Stimulated activated naive CD8-positive, alpha-beta T cell treated with anti-CD3 and anti-CD28 coated beads, Interleukin-15, Interleukin-2, amounts not matched to agents 100 ng/mL and 50 ng/mL, for 24 hours (primary cell): Measurements from ENCODE around the gene IRF4.

Source experiments
- H3K27ac Mint-ChIP-seq: one replicate; pipeline ENCODE4 v1.8.0; 2021; ENCODE audit warnings: mild to moderate bottlenecking, mixed read lengths
- H3K27me3 Mint-ChIP-seq: one replicate; pipeline ENCODE4 v1.8.0; 2021; ENCODE audit warnings: mixed read lengths
- H3K36me3 Mint-ChIP-seq: one replicate; pipeline ENCODE4 v1.8.0; 2021; ENCODE audit warnings: low read depth, mixed read lengths
- H3K4me1 Mint-ChIP-seq: one replicate; pipeline ENCODE4 v1.8.0; 2021; ENCODE audit warnings: low read depth, mixed read lengths
- H3K4me3 Mint-ChIP-seq: one replicate; pipeline ENCODE4 v1.8.0; 2021; ENCODE audit warnings: mild to moderate bottlenecking, mixed read lengths
- H3K9me3 Mint-ChIP-seq: one replicate; pipeline ENCODE4 v1.8.0; 2021; ENCODE audit warnings: mixed read lengths

The IRF4 gene

GRCh38 chr6:451336-451735, 59.8 kb downstream of the IRF4 start:
- Mint-ChIP-seq H3K36me3 (peaks cover 3% of the 10 kb centered on the region), H3K9me3 (no peaks in the 10 kb centered on the region), H3K4me3 (no peak overlapping the region), H3K4me1 (peaks cover 41% of the 10 kb centered on the region), H3K27me3 (peaks cover 3% of the 10 kb centered on the region), H3K27ac (no peak overlapping the region)

GRCh38 chr6:451847-452246, 60.3 kb downstream of the IRF4 start:
- peaks cover under 1% of the 10 kb centered on the region for H3K27me3 Mint-ChIP-seq
- peaks cover 36% of the 10 kb centered on the region for H3K4me1 Mint-ChIP-seq

DNA sequence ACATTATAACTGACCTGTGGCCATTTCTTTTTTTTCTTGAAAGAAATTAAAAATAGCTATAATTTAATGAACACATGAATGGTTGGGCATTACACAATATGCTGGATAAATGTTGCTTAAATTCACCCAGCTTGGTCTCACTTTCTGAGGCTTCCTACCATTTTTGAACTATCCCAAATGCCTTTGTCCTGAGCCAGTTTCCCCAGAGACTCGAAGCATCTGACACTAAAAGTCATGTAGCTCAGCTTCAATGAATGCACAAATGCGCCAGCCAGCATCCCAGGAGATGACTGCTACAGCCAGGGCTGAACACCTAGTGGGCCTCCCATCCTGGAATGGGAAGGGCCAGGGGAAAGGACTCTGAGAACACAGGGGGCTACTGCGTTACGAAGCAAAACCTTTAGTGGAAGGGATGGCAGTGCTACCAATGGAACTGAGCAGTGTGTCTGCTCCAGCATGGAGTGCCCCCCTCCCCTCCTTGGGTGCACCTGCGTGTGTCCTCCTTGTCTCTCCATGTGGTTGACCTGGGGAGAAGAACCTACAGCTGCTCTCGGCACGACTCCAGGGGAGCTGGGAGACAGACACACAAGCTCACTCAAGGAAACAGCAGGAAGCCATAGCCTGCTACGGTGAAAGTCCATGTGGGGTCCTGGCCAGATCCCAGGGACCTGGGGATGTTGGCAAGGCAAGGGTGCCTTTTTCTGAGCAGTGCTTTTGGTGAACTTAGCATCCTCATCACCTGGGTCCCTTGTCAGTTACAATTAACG, 60.9 kb downstream of the IRF4 start:
- Mint-ChIP-seq H3K27ac (no peak overlapping the region), H3K4me1 (peaks cover 34% of the 10 kb centered on the region), H3K36me3 (no peaks in the 10 kb centered on the region), H3K27me3 (no peaks in the 10 kb centered on the region), H3K4me3 (no peak overlapping the region), H3K9me3 (no peaks in the 10 kb centered on the region)

More at GRCh38 chr6:451847-452246, 60.3 kb downstream of the IRF4 start:
- Mint-ChIP-seq H3K36me3 (peaks cover under 1% of the 10 kb centered on the region), H3K27ac (no peak overlapping the region), H3K9me3 (no peaks in the 10 kb centered on the region), H3K4me3 (no peak overlapping the region)

DNA sequence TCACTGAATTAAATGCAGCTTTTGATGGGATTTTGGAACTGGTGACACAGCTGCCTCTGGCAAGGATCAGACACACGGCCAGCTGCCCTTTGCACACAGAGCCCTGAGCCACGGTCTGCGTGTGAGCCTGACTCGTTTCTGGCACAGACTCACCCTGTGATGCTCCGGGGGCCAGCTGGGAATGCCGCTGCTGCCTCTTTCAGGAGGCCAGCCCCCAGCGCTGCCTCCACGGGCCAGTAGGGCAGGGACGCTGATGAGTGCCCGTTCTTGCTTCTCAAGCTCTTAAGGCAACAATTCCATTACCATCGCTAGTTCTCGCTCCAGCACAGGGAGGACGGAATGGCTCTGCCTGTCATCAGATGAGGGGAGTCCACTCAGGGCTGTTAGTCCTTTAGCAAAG, 61.6 kb downstream of the IRF4 start:
- peaks cover 2% of the 10 kb centered on the region for H3K9me3 Mint-ChIP-seq
- H3K27me3 Mint-ChIP-seq: no peaks in the 10 kb centered on the region
- H3K4me3 Mint-ChIP-seq: no peak overlapping the region
- H3K27ac Mint-ChIP-seq: no peak overlapping the region
- no peaks in the 10 kb centered on the region for H3K36me3 Mint-ChIP-seq
- H3K4me1 Mint-ChIP-seq: peaks cover 29% of the 10 kb centered on the region

GRCh38 chr6:454148-454991, 62.8 kb downstream of the IRF4 start:
- Mint-ChIP-seq H3K27ac (peak overlapping the region; percentile 32), H3K9me3 (peaks cover 4% of the 10 kb centered on the region), H3K4me1 (peaks cover 24% of the 10 kb centered on the region), H3K4me3 (peak overlapping the region; percentile 53), H3K27me3 (no peaks in the 10 kb centered on the region), H3K36me3 (no peaks in the 10 kb centered on the region)

GRCh38 chr6:455006-455585, 63.5 kb downstream of the IRF4 start:
- Mint-ChIP-seq H3K9me3 (peaks cover 4% of the 10 kb centered on the region), H3K27ac (peak overlapping the region; percentile 73), H3K36me3 (no peaks in the 10 kb centered on the region), H3K27me3 (no peaks in the 10 kb centered on the region), H3K4me1 (peaks cover 31% of the 10 kb centered on the region), H3K4me3 (peak overlapping the region; percentile 53)

DNA sequence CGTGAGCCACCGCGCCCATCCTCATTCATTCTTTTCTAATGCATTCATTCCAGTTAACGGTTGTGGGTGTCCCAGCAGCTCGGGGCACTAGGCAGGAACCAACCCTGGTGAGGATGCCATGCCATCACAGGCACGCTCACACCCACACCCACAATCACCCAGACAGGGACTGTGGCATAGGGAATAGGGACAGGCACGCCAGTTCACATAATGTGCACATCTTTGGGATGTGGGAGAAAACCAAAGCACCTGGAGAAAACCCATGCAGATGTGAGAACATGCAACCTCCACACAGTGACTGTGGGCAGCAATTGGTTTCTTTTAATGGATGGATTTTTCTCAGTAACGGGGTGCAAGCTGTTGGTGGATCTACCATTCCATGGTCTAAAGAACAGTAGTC, 64.3 kb downstream of the IRF4 start:
- H3K9me3 Mint-ChIP-seq: peaks cover 4% of the 10 kb centered on the region
- H3K4me1 Mint-ChIP-seq: peaks cover 38% of the 10 kb centered on the region
- H3K36me3 Mint-ChIP-seq: no peaks in the 10 kb centered on the region
- no peak overlapping the region for H3K27ac Mint-ChIP-seq
- no peak overlapping the region for H3K4me3 Mint-ChIP-seq
- H3K27me3 Mint-ChIP-seq: no peaks in the 10 kb centered on the region

- no peaks in the 10 kb centered on the region for H3K27me3 Mint-ChIP-seq
- peaks cover 4% of the 10 kb centered on the region for H3K9me3 Mint-ChIP-seq
- H3K4me1 Mint-ChIP-seq: peaks cover 43% of the 10 kb centered on the region
- H3K36me3 Mint-ChIP-seq: no peaks in the 10 kb centered on the region
- no peak overlapping the region for H3K4me3 Mint-ChIP-seq
- H3K27ac Mint-ChIP-seq: no peak overlapping the region
Measured at GRCh38 chr6:456358-456867, 64.9 kb downstream of the IRF4 start.

GRCh38 chr6:456887-457286, 65.3 kb downstream of the IRF4 start:
- Mint-ChIP-seq H3K27ac (no peak overlapping the region), H3K27me3 (no peaks in the 10 kb centered on the region), H3K4me1 (peaks cover 43% of the 10 kb centered on the region), H3K4me3 (no peak overlapping the region), H3K9me3 (peaks cover 4% of the 10 kb centered on the region), H3K36me3 (no peaks in the 10 kb centered on the region)
